Type B pancreatic cell (in vitro differentiated cells): ENCODE data around the gene PPM1J. TPM values are rescaled to one million over a fixed set of nuclear protein-coding genes. Genes with fewer than 3 reads are reported as not detected.
A peak's percentile ranks its signal among the peaks of the same experiment; 100 is the strongest.

Source experiments
- DNase-seq: peaks from one replicate; pipeline ENCODE4 v3.0.0; 2021; ENCODE audit warnings: mixed read lengths; ENCODE audit not compliant: unreplicated experiment; ENCODE audit errors: extremely low spot score
- H3K27ac Mint-ChIP-seq: 2 replicates; pipeline ENCODE4 v1.8.0; 2021; ENCODE audit warnings: mild to moderate bottlenecking, mixed read lengths
- H3K27me3 Mint-ChIP-seq: 2 replicates; pipeline ENCODE4 v1.8.0; 2021; ENCODE audit warnings: mixed read lengths
- H3K36me3 Mint-ChIP-seq: 2 replicates; pipeline ENCODE4 v1.8.0; 2021; ENCODE audit warnings: mixed read lengths
- H3K4me1 Mint-ChIP-seq: one replicate; pipeline ENCODE4 v1.8.0; 2021; ENCODE audit warnings: mixed read lengths; ENCODE audit not compliant: unreplicated experiment
- H3K4me3 Mint-ChIP-seq: 2 replicates; pipeline ENCODE4 v1.8.0; 2021; ENCODE audit warnings: mild to moderate bottlenecking, mixed read lengths
- H3K9me3 Mint-ChIP-seq: 2 replicates; pipeline ENCODE4 v1.8.0; 2021; ENCODE audit warnings: mixed read lengths
- CTCF ChIP-seq: fragments of 200-600 bp; sonication (generic); conservative IDR thresholded peaks from 2 replicates; pipeline ENCODE4 v1.5.0; 2021; ENCODE audit warnings: antibody characterized with exemption, mild to moderate bottlenecking
- total RNA-seq: library from RNA; stranded (reverse); gene quantifications from 2 replicates; pipeline ENCODE4 v1.2.1, GENCODE V29; 2021; ENCODE audit warnings: low replicate concordance

Gene PPM1J
- total RNA-seq, 1 donor from 2014 or later, result 2.5 TPM

GRCh38 chr1:112678605-112679004, 36.5 kb downstream of the PPM1J start:
- no peak overlapping the region for H3K4me3 Mint-ChIP-seq
- no peaks in the 10 kb centered on the region for H3K9me3 Mint-ChIP-seq
- H3K36me3 Mint-ChIP-seq, result peaks cover 33% of the 10 kb centered on the region
- H3K27ac Mint-ChIP-seq, result no peak overlapping the region
- peaks cover 21% of the 10 kb centered on the region for H3K4me1 Mint-ChIP-seq
- DNase-seq, result no peak
- TF ChIP-seq CTCF, result no peak
- H3K27me3 Mint-ChIP-seq, result no peaks in the 10 kb centered on the region

GRCh38 chr1:112677501-112677900, 37.6 kb downstream of the PPM1J start:
- peaks cover 35% of the 10 kb centered on the region for H3K36me3 Mint-ChIP-seq
- TF ChIP-seq CTCF, result no peak
- H3K4me1 Mint-ChIP-seq, result peaks cover 28% of the 10 kb centered on the region
- no peak overlapping the region for H3K27ac Mint-ChIP-seq
- no peaks in the 10 kb centered on the region for H3K27me3 Mint-ChIP-seq
- peak overlapping the region; percentile 16 for H3K4me3 Mint-ChIP-seq
- no peaks in the 10 kb centered on the region for H3K9me3 Mint-ChIP-seq
- DNase-seq, result no peak

- TF ChIP-seq CTCF, result no peak
- DNase-seq, result no peak
- H3K4me1 Mint-ChIP-seq, result peaks cover 28% of the 10 kb centered on the region
- H3K4me3 Mint-ChIP-seq, result peak overlapping the region; percentile 86
- no peaks in the 10 kb centered on the region for H3K27me3 Mint-ChIP-seq
- peak overlapping the region; percentile 60 for H3K27ac Mint-ChIP-seq
- peaks cover 35% of the 10 kb centered on the region for H3K36me3 Mint-ChIP-seq
- no peaks in the 10 kb centered on the region for H3K9me3 Mint-ChIP-seq
These were observed 38.6 kb downstream of the PPM1J start for GRCh38 chr1:112676543-112676942.

GRCh38 chr1:112675728-112676381, 39.3 kb downstream of the PPM1J start:
- H3K36me3 Mint-ChIP-seq, result peaks cover 37% of the 10 kb centered on the region
- peaks cover 28% of the 10 kb centered on the region for H3K4me1 Mint-ChIP-seq
- H3K27me3 Mint-ChIP-seq, result no peaks in the 10 kb centered on the region
- H3K27ac Mint-ChIP-seq, result peak overlapping the region; percentile 66
- no peak for TF ChIP-seq CTCF
- no peaks in the 10 kb centered on the region for H3K9me3 Mint-ChIP-seq
- no peak for DNase-seq
- peak overlapping the region; percentile 86 for H3K4me3 Mint-ChIP-seq

GRCh38 chr1:112674986-112675727, 40.0 kb downstream of the PPM1J start:
- peak; percentile 80 for DNase-seq
- Mint-ChIP-seq H3K27me3 (no peaks in the 10 kb centered on the region), H3K4me1 (peaks cover 28% of the 10 kb centered on the region), H3K36me3 (peaks cover 42% of the 10 kb centered on the region), H3K4me3 (peak overlapping the region; percentile 97), H3K27ac (peak overlapping the region; percentile 94), H3K9me3 (no peaks in the 10 kb centered on the region)
- peak; percentile 23 for TF ChIP-seq CTCF
